Fibroblast of peridontal ligament (primary cell): ENCODE results near the gene DDC.

ENCODE experiments used
- DNase-seq: peaks from one replicate; pipeline ENCODE4 v3.0.0-alpha.2; 2010; ENCODE audit errors: extremely low read depth

DDC gene

DNA sequence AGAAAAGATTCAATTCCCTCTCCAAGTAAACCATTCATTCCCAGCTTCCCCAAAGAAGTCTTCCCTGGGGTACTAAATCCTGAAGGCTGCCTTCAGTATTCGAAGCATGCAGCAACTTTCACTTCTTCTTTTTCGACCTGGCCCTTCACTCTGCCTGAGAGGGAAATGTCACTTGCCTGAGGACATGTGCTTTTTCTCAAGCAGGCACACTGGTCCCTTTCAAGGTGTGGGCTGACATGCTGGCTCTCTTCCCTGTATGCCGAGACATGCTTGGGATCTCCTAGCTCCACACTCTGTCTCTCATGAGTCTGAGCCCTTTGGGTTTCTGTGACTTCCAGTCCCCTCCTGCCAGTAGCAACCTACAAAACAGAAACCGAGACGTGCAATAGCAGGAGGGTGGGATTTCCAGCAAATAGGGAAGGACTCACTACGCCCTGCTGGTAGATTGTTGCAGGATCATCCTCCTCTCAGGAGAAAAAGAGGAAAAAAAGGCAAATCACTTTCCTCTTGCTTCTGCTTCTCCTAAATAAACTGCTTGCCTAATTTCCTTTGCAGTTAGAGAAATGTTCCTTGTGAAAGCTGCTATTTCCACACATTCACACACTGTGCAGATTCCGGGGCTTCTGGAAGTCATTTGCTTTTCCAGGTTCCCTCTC lies 148.6 kb downstream of the DDC start:
- DNase-seq = no peak

DNA sequence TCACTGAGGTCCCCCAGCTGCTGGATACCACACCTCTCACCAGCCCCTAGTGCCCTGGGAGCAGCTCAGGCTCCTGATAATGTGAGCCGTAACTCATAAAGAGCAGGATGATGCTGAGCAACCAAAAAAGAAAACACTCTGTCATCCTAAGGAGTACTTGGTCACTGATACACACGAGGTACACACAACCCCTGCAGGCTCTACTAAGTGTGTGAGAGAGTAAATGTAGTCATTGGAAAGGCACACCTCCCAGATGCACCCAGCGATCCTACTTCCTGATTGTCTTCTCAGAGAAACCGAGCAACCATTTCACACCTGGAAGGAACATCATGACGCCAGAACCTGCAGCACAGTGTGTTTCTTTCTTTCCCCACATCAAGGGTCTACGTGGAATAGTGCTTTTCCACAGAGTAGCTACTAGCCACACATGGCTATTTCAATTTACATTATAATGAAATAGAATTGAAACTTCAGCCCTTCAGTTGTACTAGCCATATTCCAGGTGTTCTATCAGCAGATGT lies 149.3 kb downstream of the DDC start:
- DNase-seq = no peak

- no peak for DNase-seq
Observed at GRCh38 chr7:50413561-50413960, 151.6 kb downstream of the DDC start.

GRCh38 chr7:50412973-50413372 lies 152.2 kb downstream of the DDC start:
- DNase-seq = no peak

DNA sequence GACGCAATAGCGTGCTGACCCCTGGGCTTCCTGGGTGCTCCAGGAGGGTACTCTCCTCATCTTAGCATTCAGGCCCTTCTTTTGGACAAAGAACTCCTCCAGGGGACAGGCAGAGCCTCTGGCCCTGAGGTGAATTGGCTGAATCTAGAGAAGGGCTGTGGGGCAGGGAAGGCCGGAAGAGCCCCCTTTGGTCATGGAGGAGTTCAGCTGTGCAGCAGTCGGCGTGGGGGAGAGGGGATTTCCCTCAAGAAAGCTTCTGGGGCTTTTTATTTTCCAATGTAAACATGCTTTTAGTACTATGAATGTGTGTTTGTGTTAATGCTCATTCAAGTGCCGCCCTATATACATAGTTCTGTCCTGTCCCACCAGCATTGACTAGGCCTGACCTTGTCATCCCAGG lies 153.9 kb downstream of the DDC start:
- no peak for DNase-seq

DNA sequence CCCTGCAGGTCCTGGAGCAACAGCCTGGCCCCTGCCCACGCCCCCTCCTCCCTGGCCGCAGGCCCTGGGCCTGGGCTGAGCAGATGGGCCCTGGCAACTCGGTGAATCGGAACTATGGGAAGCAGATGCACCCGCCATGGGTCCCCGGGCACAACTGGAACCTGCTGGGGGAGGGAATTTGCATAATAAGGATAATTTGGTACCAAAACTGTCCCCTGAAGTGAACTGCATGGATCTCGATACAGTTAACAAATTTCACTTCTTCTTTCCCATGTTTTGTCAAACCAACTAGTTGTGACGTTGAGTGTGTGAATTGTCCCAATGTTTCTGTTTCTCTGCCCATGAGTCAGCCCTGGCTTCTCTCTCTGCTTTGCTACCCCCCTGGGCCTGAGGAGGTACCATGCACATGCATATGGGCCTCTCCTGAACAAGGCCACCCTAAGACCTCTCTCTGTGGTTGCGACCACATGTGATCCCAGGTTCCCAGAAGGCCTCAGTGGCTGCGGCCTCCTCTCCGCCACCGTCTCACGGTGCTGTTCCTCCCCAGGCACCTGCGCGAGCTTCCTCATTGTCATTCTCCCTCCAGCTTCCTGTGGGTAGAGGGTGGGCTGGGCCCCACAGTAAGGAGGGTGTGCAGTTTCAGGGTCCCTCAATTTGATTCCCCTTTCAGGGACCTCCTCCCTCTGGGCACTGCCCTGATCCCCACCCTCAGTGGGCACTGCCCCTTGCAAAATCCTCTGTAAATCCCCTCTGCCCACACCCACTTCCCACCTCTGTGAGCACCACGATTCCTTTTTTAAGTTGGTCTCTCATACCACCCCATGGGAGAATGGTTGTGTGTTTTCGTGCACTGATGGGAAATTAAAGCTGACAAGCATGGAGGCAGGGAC lies 155.1 kb downstream of the DDC start:
- no peak for DNase-seq
